ENCODE measurements around the gene MLH3.

Gene MLH3

DNA sequence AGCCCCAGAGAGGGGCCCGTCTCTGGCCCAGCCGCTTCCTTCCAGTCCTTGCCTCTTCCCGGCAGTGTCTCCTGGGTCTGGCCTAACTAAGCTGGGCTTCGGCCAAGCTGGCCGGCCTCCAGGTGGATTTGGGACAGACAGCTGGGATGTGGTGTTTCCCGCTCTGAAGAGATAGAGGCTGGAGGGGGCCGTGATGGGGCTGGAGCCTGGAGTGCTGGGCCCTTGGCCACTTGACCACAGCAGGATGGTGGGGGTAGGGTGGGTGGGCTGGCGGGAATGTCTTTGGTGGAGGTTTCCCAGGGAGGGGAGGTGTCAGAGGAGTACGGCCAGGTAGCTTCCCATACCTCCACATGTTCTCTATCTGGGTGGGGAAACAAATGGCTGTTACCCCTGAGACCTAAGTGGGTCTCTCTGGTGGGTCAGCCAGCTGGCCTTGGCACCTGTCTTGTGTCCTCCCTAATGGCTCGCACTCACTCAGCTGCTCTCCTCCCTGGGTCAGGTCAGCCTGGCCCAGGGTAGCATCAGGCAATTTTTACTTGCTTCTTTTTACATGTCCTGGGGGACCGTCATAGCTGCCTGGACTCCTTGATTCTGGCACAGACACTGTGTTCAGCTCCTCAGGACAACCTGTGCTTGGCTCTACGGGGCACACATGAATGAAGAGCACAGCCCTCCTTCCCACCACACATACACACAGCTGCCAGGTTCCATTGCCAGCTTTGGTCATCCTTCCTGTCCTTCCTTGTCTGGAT, 76.0 kb downstream of the MLH3 start:
- 98% methylated on average over 8 of the region's 12 CpGs for WGBS (ENCODE audit: insufficient coverage)
- ChIA-PET CTCF (interaction anchor here (1.0 to 3.1 kb wide), 4 partner anchors 10 to 29 kb away, joined by 3 to 20 read pairs (median 6); no protein-coding TSS in a partner anchor), POLR2A (no interaction called here)
- Histone ChIP-seq H3K27ac (ENCODE audit: insufficient read depth in 1 of 2, low read depth in 1 of 2, low read length in 2 of 2, poor library complexity in 1 of 2, severe bottlenecking in 2 of 2) (no peak overlapping the region), H3K4me1 (ENCODE audit: control extremely low read depth in 1 of 4, control insufficient read depth in 4 of 4, insufficient read depth in 4 of 4, low read length in 3 of 4) (peaks cover 0 to 32% (median 15%) of the 10 kb centered on the region in 4 experiments), H3K27me3 (replicated peaks in 2 of 5; ENCODE audit: control insufficient read depth in 4 of 5, insufficient read depth in 5 of 5, low read length in 4 of 5) (no peaks in the 10 kb centered on the region), H3K9me3 (ENCODE audit: control extremely low read depth in 1 of 5, control insufficient read depth in 4 of 5, insufficient read depth in 2 of 5, low read depth in 1 of 5, low read length in 4 of 5) (no peaks in the 10 kb centered on the region), H3K36me3 (ENCODE audit: control insufficient read depth in 4 of 4, insufficient read depth in 4 of 4, low read length in 3 of 4) (no peaks in the 10 kb centered on the region), H3K4me3 (ENCODE audit: control insufficient read depth in 1 of 7, extremely low read depth in 1 of 7, insufficient read depth in 4 of 7, low read depth in 2 of 7, low read length in 6 of 7) (no peak overlapping the region)
- no peak for DNase-seq

- Histone ChIP-seq H3K27me3 (replicated peaks in 2 of 5; ENCODE audit: control insufficient read depth in 4 of 5, insufficient read depth in 5 of 5, low read length in 4 of 5) (no peaks in the 10 kb centered on the region), H3K4me3 (ENCODE audit: control insufficient read depth in 1 of 7, extremely low read depth in 1 of 7, insufficient read depth in 4 of 7, low read depth in 2 of 7, low read length in 6 of 7) (no peak overlapping the region), H3K27ac (ENCODE audit: insufficient read depth in 1 of 2, low read depth in 1 of 2, low read length in 2 of 2, poor library complexity in 1 of 2, severe bottlenecking in 2 of 2) (no peak overlapping the region), H3K4me1 (ENCODE audit: control extremely low read depth in 1 of 4, control insufficient read depth in 4 of 4, insufficient read depth in 4 of 4, low read length in 3 of 4) (peaks cover 0 to 32% (median 15%) of the 10 kb centered on the region in 4 experiments), H3K36me3 (ENCODE audit: control insufficient read depth in 4 of 4, insufficient read depth in 4 of 4, low read length in 3 of 4) (no peaks in the 10 kb centered on the region), H3K9me3 (ENCODE audit: control extremely low read depth in 1 of 5, control insufficient read depth in 4 of 5, insufficient read depth in 2 of 5, low read depth in 1 of 5, low read length in 4 of 5) (no peaks in the 10 kb centered on the region)
- no peak for DNase-seq
- WGBS (ENCODE audit: insufficient coverage): 97% methylated on average over 15 of the region's 15 CpGs
- POLR2A ChIA-PET: no interaction called here
- CTCF ChIA-PET: interaction anchor here (0.6 to 3.1 kb wide), 4 partner anchors 11 to 539 kb away, joined by 3 to 20 read pairs (median 3); no protein-coding TSS in a partner anchor
Observed at GRCh38 chr14:74974364-74975058, 76.8 kb downstream of the MLH3 start.

- no peaks in the 10 kb centered on the region for H3K27me3 ChIP-seq (replicated peaks in 2 of 5; ENCODE audit: control insufficient read depth in 4 of 5, insufficient read depth in 5 of 5, low read length in 4 of 5)
- CTCF ChIA-PET: interaction anchor here (0.6 to 3.1 kb wide), 6 partner anchors 10 to 538 kb away, joined by 3 to 20 read pairs (median 3); partner anchors contain the start of gene PGF
- H3K4me1 ChIP-seq (ENCODE audit: control extremely low read depth in 1 of 4, control insufficient read depth in 4 of 4, insufficient read depth in 4 of 4, low read length in 3 of 4): peaks cover 0 to 32% (median 15%) of the 10 kb centered on the region in 4 experiments
- no peak for DNase-seq
- POLR2A ChIA-PET: no interaction called here
- WGBS (ENCODE audit: insufficient coverage): 100% methylated on average over 3 of the region's 5 CpGs
- H3K9me3 ChIP-seq (ENCODE audit: control extremely low read depth in 1 of 5, control insufficient read depth in 4 of 5, insufficient read depth in 2 of 5, low read depth in 1 of 5, low read length in 4 of 5): no peaks in the 10 kb centered on the region
- H3K27ac ChIP-seq (ENCODE audit: insufficient read depth in 1 of 2, low read depth in 1 of 2, low read length in 2 of 2, poor library complexity in 1 of 2, severe bottlenecking in 2 of 2): no peak overlapping the region
- H3K36me3 ChIP-seq (ENCODE audit: control insufficient read depth in 4 of 4, insufficient read depth in 4 of 4, low read length in 3 of 4): no peaks in the 10 kb centered on the region
- no peak overlapping the region for H3K4me3 ChIP-seq (ENCODE audit: control insufficient read depth in 1 of 7, extremely low read depth in 1 of 7, insufficient read depth in 4 of 7, low read depth in 2 of 7, low read length in 6 of 7)
Observed at GRCh38 chr14:74973905-74974363, 77.3 kb downstream of the MLH3 start.

- ChIA-PET CTCF (interaction anchor here (0.8 to 3.1 kb wide), 5 partner anchors 9 to 112 kb away, joined by 3 to 20 read pairs (median 3); partner anchors contain the start of gene PGF), POLR2A (no interaction called here)
- WGBS (ENCODE audit: insufficient coverage): 52% methylated on average over 15 of the region's 15 CpGs
Observed at GRCh38 chr14:74973003-74973653, 78.1 kb downstream of the MLH3 start.

GRCh38 chr14:74968811-74969210, 82.5 kb downstream of the MLH3 start:
- POLR2A ChIA-PET: no interaction called here
- CTCF ChIA-PET: interaction anchor here (0.8 to 2.0 kb wide), 7 partner anchors 13 to 120 kb away, joined by 3 to 7 read pairs (median 3); no protein-coding TSS in a partner anchor

More at GRCh38 chr14:74973003-74973653, 78.1 kb downstream of the MLH3 start:
- Histone ChIP-seq H3K4me1 (ENCODE audit: control extremely low read depth in 1 of 4, control insufficient read depth in 4 of 4, insufficient read depth in 4 of 4, low read length in 3 of 4) (peaks cover 0 to 32% (median 15%) of the 10 kb centered on the region in 4 experiments), H3K9me3 (ENCODE audit: control extremely low read depth in 1 of 5, control insufficient read depth in 4 of 5, insufficient read depth in 2 of 5, low read depth in 1 of 5, low read length in 4 of 5) (no peaks in the 10 kb centered on the region), H3K36me3 (ENCODE audit: control insufficient read depth in 4 of 4, insufficient read depth in 4 of 4, low read length in 3 of 4) (no peaks in the 10 kb centered on the region), H3K27ac (ENCODE audit: insufficient read depth in 1 of 2, low read depth in 1 of 2, low read length in 2 of 2, poor library complexity in 1 of 2, severe bottlenecking in 2 of 2) (no peak overlapping the region), H3K27me3 (replicated peaks in 2 of 5; ENCODE audit: control insufficient read depth in 4 of 5, insufficient read depth in 5 of 5, low read length in 4 of 5) (no peaks in the 10 kb centered on the region), H3K4me3 (ENCODE audit: control insufficient read depth in 1 of 7, extremely low read depth in 1 of 7, insufficient read depth in 4 of 7, low read depth in 2 of 7, low read length in 6 of 7) (no peak overlapping the region)
- peak; percentile 30 to 87 (median 80) for DNase-seq

GRCh38 chr14:74965486-74966153, 85.6 kb downstream of the MLH3 start:
- CTCF ChIA-PET: interaction anchor here (0.8 to 2.8 kb wide), 6 partner anchors 10 to 36 kb away, joined by 3 to 12 read pairs (median 6); partner anchors contain the start of gene PGF

More at GRCh38 chr14:74968811-74969210, 82.5 kb downstream of the MLH3 start:
- Histone ChIP-seq H3K36me3 (ENCODE audit: control insufficient read depth in 4 of 4, insufficient read depth in 4 of 4, low read length in 3 of 4) (no peaks in the 10 kb centered on the region), H3K27me3 (replicated peaks in 2 of 5; ENCODE audit: control insufficient read depth in 4 of 5, insufficient read depth in 5 of 5, low read length in 4 of 5) (no peaks in the 10 kb centered on the region), H3K4me3 (ENCODE audit: control insufficient read depth in 1 of 7, extremely low read depth in 1 of 7, insufficient read depth in 4 of 7, low read depth in 2 of 7, low read length in 6 of 7) (no peak overlapping the region), H3K4me1 (ENCODE audit: control extremely low read depth in 1 of 4, control insufficient read depth in 4 of 4, insufficient read depth in 4 of 4, low read length in 3 of 4) (peaks cover 0 to 18% (median 12%) of the 10 kb centered on the region in 4 experiments), H3K27ac (ENCODE audit: insufficient read depth in 1 of 2, low read depth in 1 of 2, low read length in 2 of 2, poor library complexity in 1 of 2, severe bottlenecking in 2 of 2) (no peak overlapping the region), H3K9me3 (ENCODE audit: control extremely low read depth in 1 of 5, control insufficient read depth in 4 of 5, insufficient read depth in 2 of 5, low read depth in 1 of 5, low read length in 4 of 5) (no peaks in the 10 kb centered on the region)
- WGBS (ENCODE audit: insufficient coverage): 93% methylated on average over 1 of the region's 1 CpG
- DNase-seq: no peak

More at GRCh38 chr14:74965486-74966153, 85.6 kb downstream of the MLH3 start:
- 100% methylated on average over 3 of the region's 5 CpGs for WGBS (ENCODE audit: insufficient coverage)
- H3K4me1 ChIP-seq (ENCODE audit: control extremely low read depth in 1 of 4, control insufficient read depth in 4 of 4, insufficient read depth in 4 of 4, low read length in 3 of 4): peaks cover 4 to 25% (median 13%) of the 10 kb centered on the region in 4 experiments
- no peak overlapping the region for H3K4me3 ChIP-seq (ENCODE audit: control insufficient read depth in 1 of 7, extremely low read depth in 1 of 7, insufficient read depth in 4 of 7, low read depth in 2 of 7, low read length in 6 of 7)
- no peaks in the 10 kb centered on the region for H3K36me3 ChIP-seq (ENCODE audit: control insufficient read depth in 4 of 4, insufficient read depth in 4 of 4, low read length in 3 of 4)
- POLR2A ChIA-PET: no interaction called here
- no peaks in the 10 kb centered on the region for H3K27me3 ChIP-seq (replicated peaks in 2 of 5; ENCODE audit: control insufficient read depth in 4 of 5, insufficient read depth in 5 of 5, low read length in 4 of 5)
- H3K9me3 ChIP-seq (ENCODE audit: control extremely low read depth in 1 of 5, control insufficient read depth in 4 of 5, insufficient read depth in 2 of 5, low read depth in 1 of 5, low read length in 4 of 5): no peaks in the 10 kb centered on the region
- no peak overlapping the region for H3K27ac ChIP-seq (ENCODE audit: insufficient read depth in 1 of 2, low read depth in 1 of 2, low read length in 2 of 2, poor library complexity in 1 of 2, severe bottlenecking in 2 of 2)
- DNase-seq: no peak

Data from common myeloid progenitor, CD34-positive (primary cell).